Smooth muscle cell (in vitro differentiated cells): Measurements from ENCODE around the gene MAGEF1. TPM values are rescaled to one million over a fixed set of nuclear protein-coding genes. Genes with fewer than 3 reads are reported as not detected.

Experiments used
- DNase-seq: peaks from one replicate; lab custom pipeline; 2025; ENCODE audit not compliant: unreplicated experiment; lab: John Stamatoyannopoulos, UW
- H2AFZ ChIP-seq: fragments of 200-600 bp; sonication (generic); 2 replicates; pipeline ENCODE4 v1.6.0; 2016; ENCODE audit warnings: antibody characterized with exemption, low read depth, mild to moderate bottlenecking
- H3F3A ChIP-seq: fragments of 200-600 bp; sonication (generic); 2 replicates; pipeline ENCODE4 v1.6.0; 2017; ENCODE audit warnings: antibody characterized with exemption, low read depth
- H3K27ac ChIP-seq: fragments of 200-600 bp; sonication (generic); 2 replicates; pipeline ENCODE4 v1.5.1; 2016; ENCODE audit warnings: low read depth, mild to moderate bottlenecking
- H3K27me3 ChIP-seq: fragments of 200-600 bp; sonication (generic); 2 replicates; pipeline ENCODE4 v1.6.1; 2016; ENCODE audit warnings: low read depth, mild to moderate bottlenecking
- H3K36me3 ChIP-seq: fragments of 200-600 bp; sonication (generic); 2 replicates; pipeline ENCODE4 v1.5.1; 2016; ENCODE audit warnings: low read depth
- H3K4me1 ChIP-seq: fragments of 200-600 bp; sonication (generic); 2 replicates; pipeline ENCODE4 v1.5.1; 2016; ENCODE audit warnings: low read depth
- H3K4me2 ChIP-seq: fragments of 200-600 bp; sonication (generic); 2 replicates; pipeline ENCODE4 v1.6.0; 2016; ENCODE audit warnings: mild to moderate bottlenecking
- H3K4me3 ChIP-seq: fragments of 200-600 bp; sonication (generic); 2 replicates; pipeline ENCODE4 v1.5.1; 2016; ENCODE audit warnings: mild to moderate bottlenecking
- H3K79me2 ChIP-seq: fragments of 200-600 bp; sonication (generic); 2 replicates; pipeline ENCODE4 v1.6.0; 2016; ENCODE audit warnings: low read depth, mild to moderate bottlenecking
- H3K9ac ChIP-seq: fragments of 200-600 bp; sonication (generic); 2 replicates; pipeline ENCODE4 v1.6.0; 2016; ENCODE audit warnings: low read depth
- H3K9me3 ChIP-seq: fragments of 200-600 bp; sonication (generic); replicated peaks from 2 replicates; pipeline ENCODE4 v1.5.1; 2016; ENCODE audit warnings: low read depth
- H4K20me1 ChIP-seq: fragments of 200-600 bp; sonication (generic); 2 replicates; pipeline ENCODE4 v1.6.0; 2016; ENCODE audit warnings: low read depth
- CTCF ChIP-seq: fragments of 200-600 bp; sonication (generic); IDR thresholded peaks from 2 replicates; pipeline ENCODE4 v1.5.1; 2017; ENCODE audit warnings: borderline replicate concordance, mild to moderate bottlenecking, antibody characterized with exemption; ENCODE audit not compliant: insufficient read depth, poor library complexity, severe bottlenecking
- whole genome bisulfite sequencing: methylation state at CpG from one replicate; pipeline ENCODE4 v1.1.7; 2016; ENCODE audit warnings: low lambda C conversion rate; 5-methylcytosine and 5-hydroxymethylcytosine counted together
- polyA plus RNA-seq: library from polyadenylated mRNA; unstranded; fragments of >200 nt; fragmentation: Nextera tagmentation; extraction: Ambion mirVana; gene quantifications from 2 replicates; pipeline ENCODE4 v1.2.1, GENCODE V29; 2016
- total RNA-seq: library from RNA; depleted of rRNA; stranded (reverse); fragments of >200 nt; gene quantifications from 2 replicates; pipeline ENCODE4 v1.2.3, GENCODE V29; 2014

MAGEF1 gene
- total and polyA plus RNA-seq, 2 experiments from 2014 or later: 37.0 to 52.7 TPM

GRCh38 chr3:184691397-184692231 lies 20.2 kb downstream of the MAGEF1 start:
- Histone ChIP-seq H3K4me2 (peak overlapping the region; percentile 55), H3K27ac (peak overlapping the region; percentile 14), H3F3A (no peaks in the 10 kb centered on the region), H3K79me2 (no peaks in the 10 kb centered on the region), H3K27me3 (no peaks in the 10 kb centered on the region), H3K36me3 (no peaks in the 10 kb centered on the region), H2AFZ (peak overlapping the region; percentile 83), H3K4me3 (no peak overlapping the region), H3K9me3 (no peaks in the 10 kb centered on the region), H3K4me1 (peaks cover 25% of the 10 kb centered on the region), H4K20me1 (no peaks in the 10 kb centered on the region), H3K9ac (no peak overlapping the region)
- TF ChIP-seq CTCF: no peak
- WGBS: 55% methylated on average over 23 of the region's 23 CpGs
- DNase-seq: no peak

GRCh38 chr3:184690192-184690883 lies 21.5 kb downstream of the MAGEF1 start:
- 94% methylated on average over 15 of the region's 16 CpGs for WGBS
- Histone ChIP-seq H4K20me1 (no peaks in the 10 kb centered on the region), H3K27me3 (no peaks in the 10 kb centered on the region), H3K4me1 (peaks cover 36% of the 10 kb centered on the region), H2AFZ (no peak overlapping the region), H3K9ac (no peak overlapping the region), H3K4me2 (no peak overlapping the region), H3K79me2 (no peaks in the 10 kb centered on the region), H3K27ac (no peak overlapping the region), H3K4me3 (no peak overlapping the region), H3F3A (peaks cover 3% of the 10 kb centered on the region), H3K36me3 (no peaks in the 10 kb centered on the region), H3K9me3 (no peaks in the 10 kb centered on the region)
- TF ChIP-seq CTCF: no peak
- no peak for DNase-seq

GRCh38 chr3:184688882-184689271 lies 23.0 kb downstream of the MAGEF1 start:
- no peaks in the 10 kb centered on the region for H3K79me2 ChIP-seq
- H4K20me1 ChIP-seq: no peaks in the 10 kb centered on the region
- WGBS: 66% methylated on average over 7 of the region's 7 CpGs
- H3K36me3 ChIP-seq: no peaks in the 10 kb centered on the region
- DNase-seq: no peak
- H3K9me3 ChIP-seq: no peaks in the 10 kb centered on the region
- H3K4me2 ChIP-seq: peak overlapping the region; percentile 50
- H3F3A ChIP-seq: peaks cover 3% of the 10 kb centered on the region
- no peaks in the 10 kb centered on the region for H3K27me3 ChIP-seq
- H3K4me3 ChIP-seq: no peak overlapping the region
- no peak for TF ChIP-seq CTCF
- H2AFZ ChIP-seq: no peak overlapping the region
- H3K9ac ChIP-seq: no peak overlapping the region
- H3K27ac ChIP-seq: peak overlapping the region; percentile 28
- peaks cover 36% of the 10 kb centered on the region for H3K4me1 ChIP-seq
